Prostate gland (tissue), 2 donors: ENCODE data around the gene TGFB1I1.

Experiments
- CTCF ChIP-seq, 4 experiments: fragments of 200-600 bp in 2 of 4; fragments of 450-650 bp in 2 of 4; sonication (generic) in 2 of 4; IDR thresholded peaks; 1 replicate in 3 of 4; 2 replicates in 1 of 4; pipeline ENCODE4 v1.5.1; 2016 to 2019; ENCODE audit warnings: antibody characterized with exemption in 4 of 4, mild to moderate bottlenecking in 2 of 4, moderate library complexity in 2 of 4
- POLR2A ChIP-seq: fragments of 450-650 bp; IDR thresholded peaks from one replicate; pipeline ENCODE4 v1.6.1; 2016; ENCODE audit warnings: antibody characterized with exemption, mild to moderate bottlenecking
- POLR2AphosphoS5 ChIP-seq: sonication (generic); formaldehyde crosslinking; IDR thresholded peaks from one replicate; pipeline ENCODE4 v1.6.1; 2017; ENCODE audit warnings: antibody characterized with exemption

- no peak for TF ChIP-seq POLR2AphosphoS5
- TF ChIP-seq POLR2A: no peak
- TF ChIP-seq CTCF (IDR thresholded peaks at IDR 0.05): no peak
These were observed 32.2 kb downstream of the TGFB1I1 start for GRCh38 chr16:31504159-31504558.
